Lower leg skin (tissue), 4 donors: ENCODE results near the gene KIF21B. TPM values are rescaled to one million over a fixed set of nuclear protein-coding genes. Genes with fewer than 3 reads are reported as not detected.
"Not testable (repeated sequence)": the region's sequence is repeated elsewhere in the genome, so short reads cannot be mapped to it uniquely, and the experiment has no call there.

Source experiments
- DNase-seq, 2 donors: peaks; one replicate each; pipeline ENCODE4 v3.0.0-alpha.2; 2019; ENCODE audit warnings: low spot score in 2 of 2
- H3K4me3 ChIP-seq: fragments of 200-600 bp; sonication (generic); 2 replicates; pipeline ENCODE4 v1.5.1; 2017; ENCODE audit warnings: mild to moderate bottlenecking, low read depth; ENCODE audit not compliant: poor library complexity, severe bottlenecking
- CTCF ChIP-seq, 3 donors: fragments of 450-650 bp; IDR thresholded peaks; one replicate each; pipeline ENCODE4 v1.5.1; 2016; ENCODE audit warnings: antibody characterized with exemption in 3 of 3, mild to moderate bottlenecking in 3 of 3, moderate library complexity in 2 of 3
- POLR2A ChIP-seq, 2 donors: fragments of 450-650 bp; IDR thresholded peaks; one replicate each; pipeline ENCODE4 v1.6.1; 2016 to 2017; ENCODE audit warnings: antibody characterized with exemption in 2 of 2, mild to moderate bottlenecking in 1 of 2, moderate library complexity in 1 of 2
- WGBS, 2 donors: methylation state at CpG; one replicate each; pipeline ENCODE4 v1.1.5; 2018; 5-methylcytosine and 5-hydroxymethylcytosine counted together
- intact Hi-C: fragments of 100-400 bp; cut with DNase I; formaldehyde crosslinking; loops from one replicate; pipeline ENCODE4 v1.15.0; 2023; ENCODE audit warnings: low total_unique reads
- total RNA-seq, 4 donors: library from RNA; depleted of rRNA; stranded (reverse); fragments of >200 nt; gene quantifications; one replicate each; pipeline ENCODE4 v1.1.0, GENCODE V29; 2016

The KIF21B gene
- total RNA-seq, 4 donors from 2014 or later, result 0.38 to 1.6 (median 1.0) TPM

DNA sequence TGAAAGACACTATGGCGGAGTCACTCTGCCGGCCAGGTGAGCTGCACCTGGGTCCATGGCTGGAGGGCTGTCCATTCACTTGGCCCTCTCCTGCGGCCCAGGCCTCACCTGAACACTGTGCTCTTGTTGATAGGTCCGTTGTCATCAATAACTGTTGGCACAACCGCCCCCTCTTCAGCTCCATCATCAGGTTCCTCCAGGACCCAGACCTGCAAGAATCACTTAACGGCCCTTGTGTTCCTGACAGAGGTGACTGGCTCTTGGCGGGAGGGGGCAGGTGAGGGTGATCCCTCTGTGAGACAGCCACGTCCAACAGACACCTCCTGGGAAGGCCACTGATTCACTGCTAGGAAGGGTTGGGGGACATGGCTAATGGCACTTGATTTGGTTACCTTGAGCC, 73.9 kb downstream of the KIF21B start:
- TF ChIP-seq CTCF (IDR thresholded peaks at IDR 0.05) (no peak), POLR2A (IDR thresholded peaks at IDR 0.05) (no peak)
- intact Hi-C loops, result no loop called here
- 91 to 93% methylated on average over 8 of the region's 8 CpGs for WGBS, 2 donors
- no peak overlapping the region for H3K4me3 ChIP-seq
- DNase-seq, result no peak

DNA sequence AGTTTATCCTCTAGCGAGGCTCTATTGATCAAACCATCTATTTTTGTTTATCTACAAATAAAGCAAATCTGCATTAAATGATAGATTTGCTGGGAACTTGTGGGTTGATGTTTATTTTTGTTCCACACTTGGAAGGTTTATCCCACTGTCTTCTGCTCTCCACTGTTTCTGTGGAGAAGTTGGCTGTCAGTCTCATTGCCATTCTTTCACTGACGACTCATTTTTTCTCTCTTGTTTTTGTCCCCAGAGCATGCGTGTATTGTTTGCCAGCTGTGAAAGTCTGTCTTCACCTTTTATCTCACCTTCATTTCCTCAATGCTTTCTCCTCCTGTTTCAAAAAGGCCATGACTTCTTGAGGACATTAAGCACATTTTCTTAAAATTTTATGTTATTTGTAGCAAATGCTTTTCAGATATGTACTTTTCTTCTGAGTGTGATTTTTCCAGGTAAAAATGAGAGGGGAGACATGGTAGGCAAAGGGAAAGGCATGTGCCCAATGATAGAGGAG, 76.4 kb downstream of the KIF21B start:
- no peak overlapping the region for H3K4me3 ChIP-seq
- intact Hi-C loops, result no loop called here
- TF ChIP-seq CTCF (IDR thresholded peaks at IDR 0.05) (no peak), POLR2A (IDR thresholded peaks at IDR 0.05) (no peak)
- DNase-seq, result no peak
- 92 to 96% methylated on average over 3 of the region's 3 CpGs for WGBS, 2 donors

- no peak for TF ChIP-seq CTCF (IDR thresholded peaks at IDR 0.05)
- TF ChIP-seq POLR2A (IDR thresholded peaks at IDR 0.05), result no peak
- 75 to 76% methylated on average over 3 of the region's 3 CpGs for WGBS, 2 donors
- no peak overlapping the region for H3K4me3 ChIP-seq
- intact Hi-C loops, result no loop called here
- DNase-seq, result no peak
Observed at GRCh38 chr1:200945111-200945510, 78.4 kb downstream of the KIF21B start.

DNA sequence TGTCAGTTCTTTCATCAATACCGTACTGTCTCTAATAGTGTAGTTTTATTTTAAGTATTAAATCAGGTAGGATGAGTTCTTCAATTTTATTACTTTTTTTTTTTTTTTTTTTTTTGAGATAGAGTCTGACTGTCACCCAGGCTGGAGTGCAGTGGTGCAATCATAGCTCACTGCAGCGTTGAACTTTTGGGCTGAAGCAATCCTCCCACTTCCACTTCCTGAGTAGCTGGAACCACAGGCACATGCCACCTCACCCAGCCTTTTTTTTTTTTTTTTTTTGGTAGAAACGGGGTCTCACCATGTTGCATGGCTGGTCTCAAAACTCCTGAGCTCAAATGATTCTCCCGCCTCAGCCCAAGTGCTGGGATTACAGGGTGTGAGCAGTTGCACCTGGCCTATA, 84.6 kb downstream of the KIF21B start:
- WGBS, 2 donors, result 59 to 72% methylated on average over 4 of the region's 4 CpGs
- intact Hi-C loops, result no loop called here
- TF ChIP-seq POLR2A (IDR thresholded peaks at IDR 0.05) (no peak), CTCF (IDR thresholded peaks at IDR 0.05) (no peak)
- H3K4me3 ChIP-seq, result no peak overlapping the region
- no peak for DNase-seq

DNA sequence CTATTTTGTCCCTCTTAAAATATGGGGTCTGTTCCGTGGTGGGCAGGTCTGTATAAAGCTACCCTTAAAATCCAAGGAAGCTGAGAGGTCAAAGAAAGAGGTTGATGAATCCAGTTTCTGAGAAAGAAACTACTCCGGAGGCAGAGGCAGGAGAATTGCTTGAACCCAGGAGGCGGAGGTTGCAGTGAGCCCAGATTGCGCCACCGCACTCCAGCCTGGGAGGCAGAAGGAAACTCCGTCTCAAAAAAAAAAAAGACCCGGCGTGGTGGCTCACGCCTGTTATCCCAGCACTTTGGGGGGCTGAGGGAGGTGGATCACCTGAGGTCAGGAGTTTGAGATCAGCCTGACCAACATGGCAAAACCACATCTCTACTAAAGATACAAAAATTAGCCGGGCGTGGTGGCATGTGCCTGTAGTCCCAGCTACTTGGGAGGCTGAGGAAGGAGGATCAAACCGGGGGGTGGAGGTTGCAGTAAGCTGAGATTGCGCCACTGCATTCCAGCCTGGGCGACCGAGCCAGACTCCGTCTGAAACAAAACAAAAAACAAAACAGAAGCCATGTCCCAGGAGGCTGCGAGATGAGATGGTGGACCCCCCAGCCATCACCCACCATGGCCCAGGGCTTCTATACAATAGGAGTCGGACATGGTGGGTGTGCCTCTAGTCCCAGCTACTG, 88.1 kb downstream of the KIF21B start:
- H3K4me3 ChIP-seq, DNase-seq, intact Hi-C loops: not testable (repeated sequence)
- 90 to 92% methylated on average over 18 of the region's 18 CpGs for WGBS, 2 donors

DNA sequence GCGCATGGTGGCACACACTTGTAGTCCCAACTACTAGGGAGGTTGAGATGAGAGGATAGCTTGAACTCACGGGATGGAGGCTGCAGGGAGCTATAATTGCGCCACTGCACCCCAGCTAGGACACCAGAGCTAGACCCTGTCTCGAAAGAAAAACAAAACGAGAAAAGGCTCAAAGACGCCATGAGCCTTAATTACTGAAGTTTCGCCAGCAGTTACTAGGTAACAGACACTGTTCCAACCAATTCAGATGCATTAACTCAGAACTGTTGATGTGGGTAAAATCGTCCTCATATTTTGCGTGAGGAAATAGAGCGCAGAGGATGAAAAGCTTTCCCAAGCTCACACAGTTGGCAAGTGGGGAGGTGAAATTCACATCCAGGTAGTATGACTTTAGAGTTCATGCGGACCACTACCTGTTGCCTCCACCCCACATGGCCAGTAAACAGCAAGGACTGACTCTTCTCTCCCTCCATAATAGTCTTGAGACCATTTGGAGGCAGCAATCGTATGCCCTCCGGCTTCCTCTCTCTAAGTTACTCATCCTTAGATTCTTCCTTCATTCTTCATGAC, 88.8 kb downstream of the KIF21B start:
- WGBS, 2 donors, result 91 to 92% methylated on average over 13 of the region's 13 CpGs
- no peak overlapping the region for H3K4me3 ChIP-seq
- DNase-seq, result peak in 1 of 2 donors; percentile 34
- intact Hi-C loops, result no loop called here
- TF ChIP-seq POLR2A (IDR thresholded peaks at IDR 0.05) (no peak), CTCF (IDR thresholded peaks at IDR 0.05) (no peak)
